Ovary (tissue), 3 donors: ENCODE data around the gene ERC1.

Experiments used
- POLR2A ChIP-seq: fragments of 450-650 bp; IDR thresholded peaks from one replicate; pipeline ENCODE4 v1.6.1; 2017; ENCODE audit warnings: antibody characterized with exemption, mild to moderate bottlenecking, moderate library complexity
- TF ChIP-seq, protein P1 (sequence below), 3 donors: fragments of 450-650 bp in 2 of 3; fragments of 200-600 bp in 1 of 3; IDR thresholded peaks; one replicate each; pipeline versions ENCODE4 v1.5.1 to v1.8.0; 2016 to 2022; ENCODE audit warnings: antibody characterized with exemption in 3 of 3, mild to moderate bottlenecking in 1 of 3
- donor health status: DM: no; HTN: no; CAD: no.

DNA sequence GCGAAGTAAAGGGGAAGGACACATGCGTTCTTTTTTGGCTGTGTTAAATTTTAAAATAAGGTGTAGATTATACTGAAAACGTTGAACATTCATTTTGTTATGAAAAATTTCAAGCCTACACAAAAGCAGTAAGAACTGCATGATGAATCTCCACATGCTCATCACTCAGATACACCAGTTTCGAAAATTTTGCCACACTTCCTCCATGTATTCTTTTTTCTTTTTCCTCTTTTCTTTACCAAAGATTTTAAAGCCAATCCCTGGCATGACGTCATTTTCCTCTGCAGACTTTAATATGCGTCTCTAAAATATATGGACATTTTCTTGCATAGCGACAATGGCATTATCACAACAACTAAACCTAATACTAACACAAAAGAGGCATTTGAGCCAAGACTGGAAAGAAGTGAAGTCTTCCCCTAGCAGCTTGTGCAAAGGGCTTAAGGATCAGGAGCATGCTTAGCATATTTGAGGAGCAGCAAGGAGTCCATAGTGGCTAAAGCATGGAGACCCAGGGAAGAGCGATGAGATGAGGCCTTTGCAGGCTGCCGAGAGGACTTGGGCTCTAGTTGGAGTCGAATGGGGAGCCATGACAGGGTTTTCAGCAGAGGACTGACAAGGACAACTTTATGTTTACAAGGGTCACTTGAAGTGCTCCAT, 111.9 kb downstream of the ERC1 start:
- no peak for TF ChIP-seq POLR2A
- TF ChIP-seq, protein P1, sequence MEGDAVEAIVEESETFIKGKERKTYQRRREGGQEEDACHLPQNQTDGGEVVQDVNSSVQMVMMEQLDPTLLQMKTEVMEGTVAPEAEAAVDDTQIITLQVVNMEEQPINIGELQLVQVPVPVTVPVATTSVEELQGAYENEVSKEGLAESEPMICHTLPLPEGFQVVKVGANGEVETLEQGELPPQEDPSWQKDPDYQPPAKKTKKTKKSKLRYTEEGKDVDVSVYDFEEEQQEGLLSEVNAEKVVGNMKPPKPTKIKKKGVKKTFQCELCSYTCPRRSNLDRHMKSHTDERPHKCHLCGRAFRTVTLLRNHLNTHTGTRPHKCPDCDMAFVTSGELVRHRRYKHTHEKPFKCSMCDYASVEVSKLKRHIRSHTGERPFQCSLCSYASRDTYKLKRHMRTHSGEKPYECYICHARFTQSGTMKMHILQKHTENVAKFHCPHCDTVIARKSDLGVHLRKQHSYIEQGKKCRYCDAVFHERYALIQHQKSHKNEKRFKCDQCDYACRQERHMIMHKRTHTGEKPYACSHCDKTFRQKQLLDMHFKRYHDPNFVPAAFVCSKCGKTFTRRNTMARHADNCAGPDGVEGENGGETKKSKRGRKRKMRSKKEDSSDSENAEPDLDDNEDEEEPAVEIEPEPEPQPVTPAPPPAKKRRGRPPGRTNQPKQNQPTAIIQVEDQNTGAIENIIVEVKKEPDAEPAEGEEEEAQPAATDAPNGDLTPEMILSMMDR (IDR thresholded peaks at IDR 0.05) = no peak
